Hepatocyte (in vitro differentiated cells): ENCODE data around the gene CROT.

Experiments
- CTCF ChIP-seq: fragments of 200-600 bp; sonication (generic); IDR thresholded peaks from 2 replicates; pipeline ENCODE4 v1.5.1; 2016; ENCODE audit warnings: antibody characterized with exemption, mild to moderate bottlenecking; ENCODE audit not compliant: poor library complexity
- EZH2 ChIP-seq: fragments of 200-600 bp; sonication (generic); IDR thresholded peaks from 2 replicates; pipeline ENCODE4 v1.6.1; 2016; ENCODE audit warnings: antibody characterized with exemption, mild to moderate bottlenecking, borderline replicate concordance

- no peak for TF ChIP-seq CTCF
- TF ChIP-seq EZH2, result no peak
Measured at GRCh38 chr7:87322912-87323311, 22.6 kb upstream of the CROT start.
